ENCODE data around the gene MFSD11. TPM values are rescaled to one million over a fixed set of nuclear protein-coding genes. Genes with fewer than 3 reads are reported as not detected.
A peak's percentile ranks its signal among the peaks of the same experiment; 100 is the strongest.
"Not testable (repeated sequence)": the region's sequence is repeated elsewhere in the genome, so short reads cannot be mapped to it uniquely, and the experiment has no call there.

MFSD11 gene
- total and polyA plus RNA-seq, 11 donors: 14.3 to 36.5 (median 25.3) TPM

- H3K9me3 ChIP-seq: no peaks in the 10 kb centered on the region
- no peaks in the 10 kb centered on the region for H3K27me3 ChIP-seq
- TF ChIP-seq POLR2A (IDR thresholded peaks at IDR 0.05) (no peak), CTCF (IDR thresholded peaks at IDR 0.05) (no peak)
- peak overlapping the region in 11 of 12 donors; percentile 71 to 99 (median 89) for H3K4me3 ChIP-seq
- H3K27ac ChIP-seq: peak overlapping the region; percentile 96 to 100 (median 98)
- DNase-seq: no peak
- ATAC-seq: no peak
- peaks cover 6 to 77% (median 48%) of the 10 kb centered on the region in 12 donors for H3K4me1 ChIP-seq
- peaks cover 0 to 65% (median 52%) of the 10 kb centered on the region in 9 donors for H3K36me3 ChIP-seq
- 62 to 71% (median 67%) methylated on average over 18 of the region's 18 CpGs for WGBS, 4 donors
- intact Hi-C loops (cut with DNase I): loop anchor here in 4 of 10 donors (5.0 to 10.0 kb wide), 3 partner anchors 54 to 171 kb away; a partner anchor contains a TSS
Observed at GRCh38 chr17:76727745-76728456, 10.0 kb upstream of the MFSD11 start.

GRCh38 chr17:76731800-76732733, 5.9 kb upstream of the MFSD11 start:
- Histone ChIP-seq H3K27ac (peak overlapping the region in 2 of 12 donors; percentile 3 to 45), H3K36me3 (peaks cover 0 to 72% (median 58%) of the 10 kb centered on the region in 9 donors), H3K4me1 (peaks cover 5 to 81% (median 53%) of the 10 kb centered on the region in 12 donors)
- H3K9me3 ChIP-seq, H3K27me3 ChIP-seq, DNase-seq, ATAC-seq, H3K4me3 ChIP-seq: not testable (repeated sequence)
- intact Hi-C loops (cut with DNase I): loop anchor here in 1 of 10 donors (10.0 kb wide), 1 partner anchor 47 kb away; no protein-coding TSS in a partner anchor
- WGBS, 4 donors: 83 to 88% (median 87%) methylated on average over 13 of the region's 13 CpGs

- peaks cover 0 to 72% (median 58%) of the 10 kb centered on the region in 9 donors for H3K36me3 ChIP-seq
- H3K9me3 ChIP-seq: no peaks in the 10 kb centered on the region
- H3K4me1 ChIP-seq: peaks cover 5 to 73% (median 47%) of the 10 kb centered on the region in 12 donors
- 54 to 75% (median 66%) methylated on average over 3 of the region's 3 CpGs for WGBS, 4 donors
- no peak for TF ChIP-seq POLR2A (IDR thresholded peaks at IDR 0.05)
- TF ChIP-seq CTCF (IDR thresholded peaks at IDR 0.05): no peak
- ATAC-seq (no peak), DNase-seq (no peak)
- H3K27me3 ChIP-seq: no peaks in the 10 kb centered on the region
- intact Hi-C loops (cut with DNase I): loop anchor here in 1 of 10 donors (10.0 kb wide), 1 partner anchor 48 kb away; no protein-coding TSS in a partner anchor
- peak overlapping the region in 1 of 12 donors; percentile 99 for H3K27ac ChIP-seq
- H3K4me3 ChIP-seq: peak overlapping the region in 1 of 12 donors; percentile 100
Observed at GRCh38 chr17:76732734-76733617, 4.9 kb upstream of the MFSD11 start.

- TF ChIP-seq POLR2A (IDR thresholded peaks at IDR 0.05) (no peak), CTCF (IDR thresholded peaks at IDR 0.05) (no peak)
- no peak for DNase-seq
- Histone ChIP-seq H3K4me3 (peak overlapping the region in 3 of 12 donors; percentile 94 to 100 (median 96)), H3K4me1 (peaks cover 5 to 70% (median 44%) of the 10 kb centered on the region in 12 donors), H3K27me3 (no peaks in the 10 kb centered on the region), H3K36me3 (peaks cover 0 to 72% (median 58%) of the 10 kb centered on the region in 9 donors), H3K9me3 (no peaks in the 10 kb centered on the region), H3K27ac (peak overlapping the region in 2 of 12 donors; percentile 99 to 100)
- ATAC-seq: no peak
- WGBS, 4 donors: 57 to 74% (median 58%) methylated on average over 1 of the region's 1 CpG
- intact Hi-C loops (cut with DNase I): loop anchor here in 1 of 10 donors (10.0 kb wide), 1 partner anchor 49 kb away; no protein-coding TSS in a partner anchor
Observed at GRCh38 chr17:76733618-76733957, 4.3 kb upstream of the MFSD11 start.

Data from heart left ventricle (tissue), 16 donors.